Measurements from ENCODE around the gene ZNF84. TPM values are rescaled to one million over a fixed set of nuclear protein-coding genes. Genes with fewer than 3 reads are reported as not detected.

Gene ZNF84
- 100 to 1,000 TPM in 1 of 4 donors, 10 to 100 TPM in 3; 16.2 to 144 (median 44.5) TPM for total RNA-seq

GRCh38 chr12:133037207-133038005, at the start of gene ZNF84:
TSS of gene ZNF84 (plus strand) at chr12:133037509. CDS start at chr12:133041468, 3,959 bp downstream.
- intact Hi-C loops (cut with DNase I; ENCODE audit: low total_unique reads): no loop called here
- Histone ChIP-seq H3K9me3 (peaks cover 40 to 57% of the 10 kb centered on the region in 2 donors), H3K4me1 (peaks cover 0 to 12% (median 4%) of the 10 kb centered on the region in 4 donors), H3K27me3 (no peaks in the 10 kb centered on the region), H3K36me3 (peaks cover 0 to 30% (median 11%) of the 10 kb centered on the region in 4 donors), H3K4me3 (peak within 1 kb of the TSS; percentile 53 to 97 (median 85)), H3K27ac (peak within 1 kb of the TSS; percentile 94 to 98 (median 96))
- peak; percentile 96 for DNase-seq
- WGBS, 2 donors (ENCODE audit: low coverage in 1 of 2): 0 to 1% methylated on average over 3 to 102 of the region's 103 CpGs
- in situ Hi-C loops (cut with MboI; ENCODE audit: low pct_ligation_motif_present in 1 of 4, low pct_unique_long_range_greater_than_20kb in 1 of 4, low sequenced_read_pairs in 3 of 4): no loop called here
- TF ChIP-seq, protein P1, sequence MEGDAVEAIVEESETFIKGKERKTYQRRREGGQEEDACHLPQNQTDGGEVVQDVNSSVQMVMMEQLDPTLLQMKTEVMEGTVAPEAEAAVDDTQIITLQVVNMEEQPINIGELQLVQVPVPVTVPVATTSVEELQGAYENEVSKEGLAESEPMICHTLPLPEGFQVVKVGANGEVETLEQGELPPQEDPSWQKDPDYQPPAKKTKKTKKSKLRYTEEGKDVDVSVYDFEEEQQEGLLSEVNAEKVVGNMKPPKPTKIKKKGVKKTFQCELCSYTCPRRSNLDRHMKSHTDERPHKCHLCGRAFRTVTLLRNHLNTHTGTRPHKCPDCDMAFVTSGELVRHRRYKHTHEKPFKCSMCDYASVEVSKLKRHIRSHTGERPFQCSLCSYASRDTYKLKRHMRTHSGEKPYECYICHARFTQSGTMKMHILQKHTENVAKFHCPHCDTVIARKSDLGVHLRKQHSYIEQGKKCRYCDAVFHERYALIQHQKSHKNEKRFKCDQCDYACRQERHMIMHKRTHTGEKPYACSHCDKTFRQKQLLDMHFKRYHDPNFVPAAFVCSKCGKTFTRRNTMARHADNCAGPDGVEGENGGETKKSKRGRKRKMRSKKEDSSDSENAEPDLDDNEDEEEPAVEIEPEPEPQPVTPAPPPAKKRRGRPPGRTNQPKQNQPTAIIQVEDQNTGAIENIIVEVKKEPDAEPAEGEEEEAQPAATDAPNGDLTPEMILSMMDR (IDR thresholded peaks at IDR 0.05): no peak
- TF ChIP-seq POLR2A (IDR thresholded peaks at IDR 0.05) (peak; percentile 74), POLR2AphosphoS5 (IDR thresholded peaks at IDR 0.05) (peak; percentile 65 to 78 (median 76)), EP300 (IDR thresholded peaks at IDR 0.05; ENCODE audit: low read depth) (no peak)

GRCh38 chr12:132998741-132999140, 38.6 kb upstream of the ZNF84 start:
- Histone ChIP-seq H3K27me3 (no peaks in the 10 kb centered on the region), H3K36me3 (peaks cover 0 to 70% (median 9%) of the 10 kb centered on the region in 4 donors), H3K4me1 (no peaks in the 10 kb centered on the region), H3K9me3 (peaks cover 92 to 95% of the 10 kb centered on the region in 2 donors), H3K4me3 (no peak overlapping the region), H3K27ac (no peak overlapping the region)
- TF ChIP-seq POLR2A (IDR thresholded peaks at IDR 0.05) (no peak), EP300 (IDR thresholded peaks at IDR 0.05; ENCODE audit: low read depth) (no peak), POLR2AphosphoS5 (IDR thresholded peaks at IDR 0.05) (no peak)
- TF ChIP-seq, protein P1 (IDR thresholded peaks at IDR 0.05): no peak
- in situ Hi-C loops (cut with MboI; ENCODE audit: low pct_ligation_motif_present in 1 of 4, low pct_unique_long_range_greater_than_20kb in 1 of 4, low sequenced_read_pairs in 3 of 4) (no loop called here), intact Hi-C loops (cut with DNase I; ENCODE audit: low total_unique reads) (no loop called here)
- 0 to 30% methylated on average over 1 of the region's 1 CpG for WGBS, 2 donors (ENCODE audit: low coverage in 1 of 2)
- no peak for DNase-seq

GRCh38 chr12:133010657-133011297, 26.5 kb upstream of the ZNF84 start:
- TF ChIP-seq EP300 (IDR thresholded peaks at IDR 0.05; ENCODE audit: low read depth) (no peak), POLR2AphosphoS5 (IDR thresholded peaks at IDR 0.05) (no peak)
- WGBS, 2 donors (ENCODE audit: low coverage in 1 of 2): 93 to 99% methylated on average over 3 to 6 of the region's 6 CpGs
- Histone ChIP-seq H3K4me1 (no peaks in the 10 kb centered on the region), H3K27me3 (no peaks in the 10 kb centered on the region), H3K4me3 (no peak overlapping the region), H3K27ac (no peak overlapping the region), H3K36me3 (peaks cover 9 to 96% (median 49%) of the 10 kb centered on the region in 4 donors), H3K9me3 (peaks cover 84 to 92% of the 10 kb centered on the region in 2 donors)
- in situ Hi-C loops (cut with MboI; ENCODE audit: low pct_ligation_motif_present in 1 of 4, low pct_unique_long_range_greater_than_20kb in 1 of 4, low sequenced_read_pairs in 3 of 4) (no loop called here), intact Hi-C loops (cut with DNase I; ENCODE audit: low total_unique reads) (no loop called here)
- no peak for DNase-seq

GRCh38 chr12:133023566-133023965, 13.7 kb upstream of the ZNF84 start:
- WGBS, 2 donors (ENCODE audit: low coverage in 1 of 2): 98 to 100% methylated on average over 2 of the region's 2 CpGs
- Histone ChIP-seq H3K27ac (no peak overlapping the region), H3K9me3 (peaks cover 43 to 50% of the 10 kb centered on the region in 2 donors), H3K4me1 (no peaks in the 10 kb centered on the region), H3K27me3 (no peaks in the 10 kb centered on the region), H3K4me3 (no peak overlapping the region), H3K36me3 (peaks cover 0 to 7% (median 2%) of the 10 kb centered on the region in 4 donors)
- TF ChIP-seq EP300 (IDR thresholded peaks at IDR 0.05; ENCODE audit: low read depth): no peak
- TF ChIP-seq, protein P1 (IDR thresholded peaks at IDR 0.05): no peak
- no peak for TF ChIP-seq POLR2A (IDR thresholded peaks at IDR 0.05)
- TF ChIP-seq POLR2AphosphoS5 (IDR thresholded peaks at IDR 0.05): no peak
- in situ Hi-C loops (cut with MboI; ENCODE audit: low pct_ligation_motif_present in 1 of 4, low pct_unique_long_range_greater_than_20kb in 1 of 4, low sequenced_read_pairs in 3 of 4) (no loop called here), intact Hi-C loops (cut with DNase I; ENCODE audit: low total_unique reads) (no loop called here)
- DNase-seq: no peak
